BLaER1 treated with 17β-estradiol and CSF1 and Interleukin-3, amounts not matched to agents 10 nM and 100 nM (cell line): ENCODE results near the gene POLD1.

Source experiments
- H3K27ac ChIP-seq, 11 experiments: shearing (Covaris generic); formaldehyde crosslinking; 2 replicates each; pipeline ENCODE4 v1.8.1; 2022
- H3K27me3 ChIP-seq, 11 experiments: shearing (Covaris generic); formaldehyde crosslinking; 2 replicates each; pipeline ENCODE4 v1.8.1; 2022
- H3K36me3 ChIP-seq, 11 experiments: shearing (Covaris generic); formaldehyde crosslinking; 2 replicates each; pipeline ENCODE4 v1.8.1; 2022
- H3K4me1 ChIP-seq, 10 experiments: shearing (Covaris generic); formaldehyde crosslinking; 2 replicates each; pipeline ENCODE4 v1.8.1; 2022
- H3K4me2 ChIP-seq, 11 experiments: shearing (Covaris generic); formaldehyde crosslinking; 2 replicates each; pipeline ENCODE4 v1.8.1; 2022
- H3K4me3 ChIP-seq, 10 experiments: shearing (Covaris generic); formaldehyde crosslinking; 2 replicates each; pipeline ENCODE4 v1.8.1; 2022
- H3K9ac ChIP-seq, 11 experiments: shearing (Covaris generic); formaldehyde crosslinking; 2 replicates each; pipeline ENCODE4 v1.8.1; 2022
- H3K9me3 ChIP-seq, 11 experiments: shearing (Covaris generic); formaldehyde crosslinking; replicated peaks in 1 of 11; 2 replicates each; pipeline ENCODE4 v1.8.1; 2022
- H4K20me1 ChIP-seq, 11 experiments: shearing (Covaris generic); formaldehyde crosslinking; 2 replicates each; pipeline ENCODE4 v1.8.1; 2022
- Cebpa-rat ChIP-seq, 11 experiments: shearing (Covaris generic); IDR thresholded peaks; 2 replicates each; pipeline ENCODE4 v1.8.1; 2022

Gene POLD1

DNA sequence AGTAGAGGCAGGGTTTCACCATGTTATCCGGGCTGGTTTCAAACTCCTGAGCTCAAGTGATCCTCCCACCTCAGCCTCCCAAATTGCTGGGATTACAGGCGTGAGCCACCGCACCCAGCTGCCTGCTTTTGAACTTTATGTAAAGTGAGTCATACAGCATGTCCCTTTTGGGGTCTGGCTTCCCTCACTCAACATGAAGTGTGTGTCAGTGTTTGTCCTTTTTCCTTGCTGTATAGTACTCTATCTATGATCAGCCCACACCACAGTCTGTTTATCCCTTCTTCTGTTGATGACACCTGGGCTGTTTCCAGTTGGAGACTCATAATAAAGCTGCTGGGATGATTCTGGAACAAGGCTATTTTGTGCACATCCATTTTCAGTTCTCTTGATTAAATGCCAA is 36.7 kb downstream of the POLD1 start:
- Histone ChIP-seq H3K9me3 (peaks cover 0 to 4% (median 0%) of the 10 kb centered on the region in 11 experiments; a peak in 1 of 22 replicates), H3K4me2 (peak overlapping the region in 8 of 11 experiments; percentile 81 to 98 (median 96); a peak in 16 of 22 replicates), H4K20me1 (peaks cover 0 to 19% (median 10%) of the 10 kb centered on the region in 11 experiments; a peak in 9 of 22 replicates), H3K27me3 (peaks cover 0 to 7% (median 0%) of the 10 kb centered on the region in 11 experiments; a peak in 1 of 22 replicates), H3K4me3 (peak overlapping the region in 6 of 10 experiments; percentile 63 to 80 (median 70); a peak in 8 of 20 replicates), H3K9ac (peak overlapping the region in 2 of 11 experiments; percentile 74 to 81; a peak in 2 of 22 replicates), H3K36me3 (peaks cover 0 to 45% (median 20%) of the 10 kb centered on the region in 11 experiments; a peak in 17 of 22 replicates), H3K4me1 (peaks cover 39 to 70% (median 56%) of the 10 kb centered on the region in 10 experiments), H3K27ac (no peak overlapping the region)
- TF ChIP-seq Cebpa-rat (IDR thresholded peaks at IDR 0.05), result no peak

DNA sequence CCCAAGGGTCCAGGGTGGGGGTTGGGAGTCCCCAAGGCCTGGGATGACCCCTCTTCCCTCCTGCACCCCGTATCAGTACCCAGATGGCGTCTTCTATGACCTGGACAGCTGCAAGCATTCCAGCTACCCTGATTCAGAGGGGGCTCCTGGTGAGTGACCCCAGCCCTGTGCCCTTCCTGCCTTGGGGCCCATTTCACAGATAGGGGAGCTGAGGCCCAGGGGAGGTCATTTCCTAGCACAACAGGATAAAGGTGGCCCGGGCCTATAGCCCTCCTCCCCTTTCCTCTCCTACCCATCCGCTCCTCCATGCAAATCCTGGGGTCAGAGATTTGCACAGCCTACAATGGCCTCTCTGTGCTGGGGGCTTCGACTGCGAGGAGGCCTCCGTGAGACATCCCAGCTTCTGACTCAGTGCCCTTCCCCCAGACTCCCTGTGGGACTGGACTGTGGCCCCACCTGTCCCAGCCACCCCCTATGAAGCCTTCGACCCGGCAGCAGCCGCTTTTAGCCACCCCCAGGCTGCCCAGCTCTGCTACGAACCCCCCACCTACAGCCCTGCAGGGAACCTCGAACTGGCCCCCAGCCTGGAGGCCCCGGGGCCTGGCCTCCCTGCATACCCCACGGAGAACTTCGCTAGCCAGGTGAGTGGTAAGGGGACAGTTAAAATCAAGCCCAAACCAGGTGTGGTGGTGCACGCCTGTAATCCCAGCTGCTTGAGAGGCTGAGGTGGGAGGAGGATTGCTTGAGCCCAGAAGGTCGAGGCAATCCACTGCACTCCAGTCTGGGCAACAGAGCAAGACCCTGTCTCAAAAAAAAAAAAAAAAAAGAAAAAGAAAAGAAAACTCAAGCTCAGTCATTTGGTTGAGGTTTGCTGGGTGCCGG is 38.5 kb downstream of the POLD1 start:
- H3K4me2 ChIP-seq, result peak overlapping the region in 7 of 11 experiments; percentile 1 to 98 (median 26); a peak in 6 of 22 replicates
- no peak for TF ChIP-seq Cebpa-rat (IDR thresholded peaks at IDR 0.05)
- no peak overlapping the region for H3K4me3 ChIP-seq
- peak overlapping the region in 7 of 11 experiments; percentile 8 to 41 (median 29); a peak in 6 of 22 replicates for H3K9ac ChIP-seq
- H3K9me3 ChIP-seq, result peaks cover 0 to 4% (median 0%) of the 10 kb centered on the region in 11 experiments; a peak in 1 of 22 replicates
- H4K20me1 ChIP-seq, result peaks cover 0 to 19% (median 7%) of the 10 kb centered on the region in 11 experiments; a peak in 9 of 22 replicates
- 0 out of 22 replicates have a peak overlapping the region, but pooled peaks of 1 of the 11 experiments have one; percentile 26 for H3K27ac ChIP-seq
- peaks cover 24 to 57% (median 42%) of the 10 kb centered on the region in 10 experiments for H3K4me1 ChIP-seq
- peaks cover 0 to 56% (median 20%) of the 10 kb centered on the region in 11 experiments; a peak in 17 of 22 replicates for H3K36me3 ChIP-seq
- H3K27me3 ChIP-seq, result peaks cover 0 to 7% (median 0%) of the 10 kb centered on the region in 11 experiments; a peak in 1 of 22 replicates

DNA sequence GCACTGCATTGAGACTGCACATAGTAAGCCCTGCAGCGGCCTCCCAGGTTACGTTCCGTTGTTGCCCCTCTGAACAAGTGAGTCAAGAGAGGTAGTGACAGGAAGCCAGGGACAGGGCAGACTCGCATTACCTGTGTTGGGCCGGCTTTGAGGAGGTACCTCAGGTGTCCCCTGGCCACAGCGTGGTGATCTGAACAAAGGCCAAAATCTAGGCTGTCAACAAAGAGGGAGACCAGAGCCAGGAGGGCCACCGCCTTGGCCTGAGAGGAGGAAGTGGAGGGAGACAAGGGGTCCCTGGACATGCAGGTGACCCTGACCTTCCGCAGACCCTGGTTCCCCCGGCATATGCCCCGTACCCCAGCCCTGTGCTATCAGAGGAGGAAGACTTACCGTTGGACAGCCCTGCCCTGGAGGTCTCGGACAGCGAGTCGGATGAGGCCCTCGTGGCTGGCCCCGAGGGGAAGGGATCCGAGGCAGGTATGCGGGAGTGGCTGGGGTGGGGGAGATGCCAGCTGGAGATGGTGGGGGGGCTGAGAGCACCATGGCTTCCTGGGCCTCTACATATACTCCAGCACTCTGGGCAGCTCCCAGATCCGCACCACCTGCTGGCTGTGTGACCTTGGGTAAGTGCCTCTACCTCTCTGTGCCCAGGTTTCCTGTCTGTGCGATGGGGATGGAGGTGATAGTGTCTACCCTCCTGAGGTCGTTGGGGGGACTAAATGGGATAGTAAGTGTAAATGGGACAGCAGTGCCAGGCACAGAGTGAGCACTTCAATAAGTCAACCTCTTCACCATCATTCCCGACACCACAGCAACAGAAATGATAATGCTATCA is 39.3 kb downstream of the POLD1 start:
- Histone ChIP-seq H3K4me1 (peaks cover 20 to 57% (median 42%) of the 10 kb centered on the region in 10 experiments), H3K9ac (no peak overlapping the region; a peak in 1 of 22 replicates), H4K20me1 (peaks cover 0 to 19% (median 7%) of the 10 kb centered on the region in 11 experiments; a peak in 9 of 22 replicates), H3K4me3 (no peak overlapping the region), H3K27ac (no peak overlapping the region), H3K9me3 (peaks cover 0 to 4% (median 0%) of the 10 kb centered on the region in 11 experiments; a peak in 1 of 22 replicates), H3K27me3 (peaks cover 0 to 7% (median 0%) of the 10 kb centered on the region in 11 experiments; a peak in 1 of 22 replicates), H3K36me3 (peaks cover 0 to 60% (median 20%) of the 10 kb centered on the region in 11 experiments; a peak in 17 of 22 replicates), H3K4me2 (no peak overlapping the region)
- TF ChIP-seq Cebpa-rat (IDR thresholded peaks at IDR 0.05), result no peak

DNA sequence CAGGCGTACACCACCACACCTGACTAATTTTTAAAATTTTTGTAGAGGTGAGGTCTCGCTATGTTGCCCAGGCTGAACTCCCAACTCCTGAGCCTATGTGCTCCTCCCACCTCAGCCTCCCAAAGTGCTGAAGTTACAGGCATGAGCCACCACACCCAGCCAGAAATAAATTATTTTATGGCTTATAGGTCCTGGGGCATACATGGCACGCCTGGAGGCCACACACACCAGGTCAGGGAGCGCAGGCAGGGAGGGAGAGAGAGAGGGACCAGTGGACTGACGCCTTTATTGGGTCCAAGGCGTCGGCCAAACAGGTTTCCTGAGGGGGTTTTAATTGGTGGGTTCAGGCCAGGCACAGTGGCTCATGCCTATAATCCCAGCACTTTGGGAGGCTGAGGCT is 41.4 kb downstream of the POLD1 start:
- no peak for TF ChIP-seq Cebpa-rat (IDR thresholded peaks at IDR 0.05)
- H3K27me3 ChIP-seq, result no peaks in the 10 kb centered on the region
- H4K20me1 ChIP-seq, result peaks cover 0 to 19% (median 7%) of the 10 kb centered on the region in 11 experiments; a peak in 9 of 22 replicates
- H3K4me3 ChIP-seq, result no peak overlapping the region
- H3K4me1 ChIP-seq, result peaks cover 11 to 57% (median 40%) of the 10 kb centered on the region in 10 experiments
- H3K9ac ChIP-seq, result no peak overlapping the region
- peaks cover 0 to 4% (median 0%) of the 10 kb centered on the region in 11 experiments; a peak in 1 of 22 replicates for H3K9me3 ChIP-seq
- no peak overlapping the region for H3K27ac ChIP-seq
- no peak overlapping the region for H3K4me2 ChIP-seq
- H3K36me3 ChIP-seq, result peaks cover 0 to 67% (median 20%) of the 10 kb centered on the region in 11 experiments; a peak in 17 of 22 replicates

DNA sequence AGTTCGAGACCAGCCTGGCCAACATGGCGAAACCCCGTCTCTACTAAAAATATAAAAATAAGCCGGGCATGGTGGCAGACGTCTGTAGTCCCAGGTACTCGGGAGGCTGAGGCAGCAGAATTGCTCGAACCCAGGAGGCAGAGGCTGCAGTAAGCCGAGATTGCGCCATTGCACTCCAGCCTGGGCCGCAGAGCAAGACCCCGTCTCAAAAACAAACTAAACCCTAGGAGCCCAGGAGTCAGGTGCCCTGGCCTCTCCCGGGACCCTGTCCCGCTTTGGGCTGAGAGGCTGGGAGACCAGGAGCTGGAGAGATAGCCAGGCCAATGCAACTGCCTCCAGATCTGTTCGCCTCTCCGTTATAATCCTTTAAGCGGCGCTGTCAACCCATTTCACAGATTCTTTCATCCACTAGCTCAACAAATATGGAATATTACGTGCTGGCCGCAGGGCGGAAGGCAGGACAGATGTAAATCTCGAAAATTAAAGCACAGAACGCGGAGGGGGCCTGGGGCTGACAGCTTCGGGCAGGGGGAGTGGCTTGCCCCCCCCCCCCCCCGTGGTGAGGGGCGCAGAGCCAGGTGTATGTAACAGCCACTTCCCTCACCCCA is 43.3 kb downstream of the POLD1 start:
- Histone ChIP-seq H3K27me3 (peaks cover 0 to under 1% (median 0%) of the 10 kb centered on the region in 11 experiments; a peak in 1 of 22 replicates), H3K4me1 (peaks cover 20 to 51% (median 46%) of the 10 kb centered on the region in 10 experiments), H4K20me1 (peaks cover 0 to 12% (median 3%) of the 10 kb centered on the region in 11 experiments; a peak in 7 of 22 replicates), H3K9ac (peak overlapping the region; percentile 36 to 80 (median 53); a peak in 17 of 22 replicates), H3K27ac (peak overlapping the region in 7 of 11 experiments; percentile 37 to 71 (median 65); a peak in 13 of 22 replicates), H3K36me3 (peaks cover 0 to 56% (median 18%) of the 10 kb centered on the region in 11 experiments; a peak in 17 of 22 replicates), H3K4me2 (peak overlapping the region; percentile 79 to 99 (median 92)), H3K9me3 (no peaks in the 10 kb centered on the region), H3K4me3 (peak overlapping the region in 9 of 10 experiments; percentile 3 to 60 (median 43); a peak in 14 of 20 replicates)
- TF ChIP-seq Cebpa-rat (IDR thresholded peaks at IDR 0.05), result no peak

DNA sequence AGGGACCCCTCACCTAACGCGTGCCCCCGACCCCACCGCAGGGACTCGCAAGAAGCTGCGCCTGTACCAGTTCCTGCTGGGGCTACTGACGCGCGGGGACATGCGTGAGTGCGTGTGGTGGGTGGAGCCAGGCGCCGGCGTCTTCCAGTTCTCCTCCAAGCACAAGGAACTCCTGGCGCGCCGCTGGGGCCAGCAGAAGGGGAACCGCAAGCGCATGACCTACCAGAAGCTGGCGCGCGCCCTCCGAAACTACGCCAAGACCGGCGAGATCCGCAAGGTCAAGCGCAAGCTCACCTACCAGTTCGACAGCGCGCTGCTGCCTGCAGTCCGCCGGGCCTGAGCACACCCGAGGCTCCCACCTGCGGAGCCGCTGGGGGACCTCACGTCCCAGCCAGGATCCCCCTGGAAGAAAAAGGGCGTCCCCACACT is 43.9 kb downstream of the POLD1 start:
- Histone ChIP-seq H3K9ac (peak overlapping the region; percentile 36 to 80 (median 53); a peak in 21 of 22 replicates), H3K27ac (peak overlapping the region in 10 of 11 experiments; percentile 25 to 88 (median 60); a peak in 18 of 22 replicates), H3K27me3 (peaks cover 0 to 7% (median 0%) of the 10 kb centered on the region in 11 experiments; a peak in 2 of 22 replicates)

DNA sequence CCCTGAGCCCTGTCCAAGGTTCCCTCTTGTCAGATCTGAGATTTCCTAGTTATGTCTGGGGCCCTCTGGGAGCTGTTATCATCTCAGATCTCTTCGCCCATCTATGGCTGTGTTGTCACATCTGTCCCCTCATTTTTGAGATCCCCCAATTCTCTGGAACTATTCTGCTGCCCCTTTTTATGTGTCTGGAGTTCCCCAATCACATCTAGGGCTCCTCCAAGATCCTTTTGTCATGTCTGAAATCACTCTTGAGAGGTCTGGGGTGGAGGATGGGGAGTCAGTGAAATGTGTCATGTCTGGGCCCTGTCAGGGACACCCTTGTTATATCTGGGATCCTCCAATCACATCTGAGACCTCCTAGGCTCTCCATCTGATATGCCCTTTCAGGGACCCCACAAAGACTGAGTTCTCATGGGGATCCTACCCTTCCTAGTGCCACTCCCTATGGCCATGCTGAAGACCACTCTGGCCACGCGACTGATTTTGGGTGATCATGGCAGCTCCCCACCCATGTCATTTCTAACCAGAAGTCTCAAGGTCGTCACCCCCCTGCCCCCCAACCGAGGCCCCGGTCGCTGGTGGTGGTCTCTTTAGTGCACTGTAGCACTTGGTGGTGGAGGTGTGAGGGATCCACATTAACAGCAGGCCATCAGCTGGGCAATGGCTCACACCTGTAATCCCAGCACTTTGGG is 44.8 kb downstream of the POLD1 start:
- H3K4me1 ChIP-seq, result peaks cover 35 to 62% (median 61%) of the 10 kb centered on the region in 10 experiments
- H3K9ac ChIP-seq, result peak overlapping the region in 9 of 11 experiments; percentile 36 to 80 (median 53); a peak in 8 of 22 replicates
- H3K36me3 ChIP-seq, result peaks cover 0 to 41% (median 4%) of the 10 kb centered on the region in 11 experiments; a peak in 13 of 22 replicates
- peaks cover 0 to 16% (median 0%) of the 10 kb centered on the region in 11 experiments; a peak in 3 of 22 replicates for H3K27me3 ChIP-seq
- no peak for TF ChIP-seq Cebpa-rat (IDR thresholded peaks at IDR 0.05)
- H3K9me3 ChIP-seq, result no peaks in the 10 kb centered on the region
- peak overlapping the region in 1 of 10 experiments; percentile 34; a peak in 1 of 20 replicates for H3K4me3 ChIP-seq
- peak overlapping the region; percentile 79 to 99 (median 92) for H3K4me2 ChIP-seq
- H4K20me1 ChIP-seq, result peaks cover 0 to 8% (median 0%) of the 10 kb centered on the region in 11 experiments; a peak in 2 of 22 replicates
- peak overlapping the region in 7 of 11 experiments; percentile 51 to 88 (median 60); a peak in 9 of 22 replicates for H3K27ac ChIP-seq

More for the DNA sequence above, 43.9 kb downstream of the POLD1 start:
- H3K4me1 ChIP-seq, result peaks cover 26 to 53% (median 51%) of the 10 kb centered on the region in 10 experiments
- H4K20me1 ChIP-seq, result peaks cover 0 to 6% (median 5%) of the 10 kb centered on the region in 11 experiments; a peak in 4 of 22 replicates
- H3K4me2 ChIP-seq, result peak overlapping the region; percentile 79 to 99 (median 92)
- no peaks in the 10 kb centered on the region for H3K9me3 ChIP-seq
- no peak for TF ChIP-seq Cebpa-rat (IDR thresholded peaks at IDR 0.05)
- H3K36me3 ChIP-seq, result peaks cover 0 to 50% (median 12%) of the 10 kb centered on the region in 11 experiments; a peak in 16 of 22 replicates
- H3K4me3 ChIP-seq, result peak overlapping the region in 9 of 10 experiments; percentile 3 to 60 (median 43); a peak in 15 of 20 replicates
